Natural killer cell treated with Interleukin-12 subunit alpha and Interleukin-12 subunit beta and Interleukin-15 and Interleukin-18, amount 100 ng/mL, for 72 hours (primary cell): Measurements from ENCODE around the gene FNDC3B. TPM values are rescaled to one million over a fixed set of nuclear protein-coding genes. Genes with fewer than 3 reads are reported as not detected.

Experiments
- ATAC-seq, 2 donors: fragments of 150-1000 bp; cut with Tn5 transposase in 1 of 2; sonication (Bioruptor Pico), chemical (Tn5 transposase) in 1 of 2; 2 replicates each; pipeline ENCODE4 v1.10.0; 2021
- DNase-seq: peaks from one replicate; pipeline ENCODE4 v3.0.0; 2022; ENCODE audit warnings: low spot score
- H3K27ac Mint-ChIP-seq, 2 donors: 1 replicate in 1 of 2; 2 replicates in 1 of 2; pipeline ENCODE4 v1.8.0; 2022; ENCODE audit warnings: mixed read lengths in 2 of 2, mild to moderate bottlenecking in 1 of 2, moderate library complexity in 1 of 2
- H3K27me3 Mint-ChIP-seq, 2 donors: 1 replicate in 1 of 2; 2 replicates in 1 of 2; pipeline ENCODE4 v1.8.0; 2022; ENCODE audit warnings: mixed read lengths in 2 of 2
- H3K36me3 Mint-ChIP-seq: one replicate; pipeline ENCODE4 v1.8.0; 2022; ENCODE audit warnings: mixed read lengths
- H3K4me1 Mint-ChIP-seq, 2 donors: 1 replicate in 1 of 2; 2 replicates in 1 of 2; pipeline ENCODE4 v1.8.0; 2022; ENCODE audit warnings: low read depth in 2 of 2, mixed read lengths in 2 of 2, mild to moderate bottlenecking in 1 of 2
- H3K4me3 Mint-ChIP-seq: one replicate; pipeline ENCODE4 v1.8.0; 2022; ENCODE audit warnings: mixed read lengths
- H3K9me3 Mint-ChIP-seq: 2 replicates; pipeline ENCODE4 v1.8.0; 2022; ENCODE audit warnings: mixed read lengths
- total RNA-seq, 2 donors: library from RNA; stranded (reverse); gene quantifications; one replicate each; pipeline ENCODE4 v1.2.3, GENCODE V29; 2022

The FNDC3B gene
- total RNA-seq, 2 donors from 2014 or later, result 149 to 217 TPM

GRCh38 chr3:172402090-172402489 is 362.7 kb downstream of the FNDC3B start:
- peaks cover 15% of the 10 kb centered on the region for H3K36me3 Mint-ChIP-seq
- no peak for DNase-seq
- H3K27me3 Mint-ChIP-seq, result no peaks in the 10 kb centered on the region
- H3K4me3 Mint-ChIP-seq, result no peak overlapping the region
- H3K9me3 Mint-ChIP-seq, result peaks cover 3% of the 10 kb centered on the region
- peak overlapping the region in 1 of 2 donors; percentile 57 for H3K27ac Mint-ChIP-seq
- H3K4me1 Mint-ChIP-seq, result peaks cover 0 to 10% of the 10 kb centered on the region in 2 donors
- ATAC-seq, result no peak

- Mint-ChIP-seq H3K27ac (peak overlapping the region in 1 of 2 donors; percentile 57), H3K9me3 (peaks cover 3% of the 10 kb centered on the region), H3K4me3 (no peak overlapping the region), H3K4me1 (peaks cover 0 to 10% of the 10 kb centered on the region in 2 donors), H3K36me3 (peaks cover 15% of the 10 kb centered on the region), H3K27me3 (no peaks in the 10 kb centered on the region)
- ATAC-seq (no peak), DNase-seq (no peak)
Measured at GRCh38 chr3:172402892-172403643, 363.7 kb downstream of the FNDC3B start.

DNA sequence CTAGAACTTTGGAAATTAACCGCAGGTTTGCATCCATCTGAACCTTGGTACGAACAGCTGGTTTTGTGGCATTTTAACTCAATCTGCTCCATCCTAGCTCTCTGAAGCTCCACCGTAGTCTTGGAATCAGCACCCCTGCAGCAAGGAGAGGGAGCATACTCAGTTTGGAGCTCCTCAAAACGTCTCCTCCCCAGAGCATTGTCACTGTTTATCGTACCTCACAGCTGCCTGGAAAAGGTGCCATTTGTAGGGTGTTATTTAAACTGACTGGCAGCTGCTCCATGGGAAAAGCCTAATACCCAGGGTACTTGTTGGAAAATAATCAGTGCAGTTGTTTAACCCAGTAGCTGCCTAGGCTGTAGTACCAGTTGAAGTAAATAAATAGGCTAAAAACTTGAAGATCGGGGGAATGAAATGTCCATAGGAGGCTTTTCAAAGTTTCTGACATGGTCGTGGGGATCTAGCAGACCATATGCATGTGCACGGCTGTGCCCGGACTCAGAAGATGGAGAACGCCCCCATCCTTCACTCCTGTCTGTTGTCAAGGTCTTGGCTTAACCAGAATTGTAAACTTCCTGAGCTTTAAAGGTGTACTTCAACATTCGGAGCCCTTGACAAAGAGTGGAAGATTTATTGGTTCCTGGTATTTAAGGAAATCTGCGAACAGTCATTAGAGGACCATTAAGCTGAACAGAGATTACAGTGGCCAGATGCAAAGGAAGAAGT is 365.0 kb downstream of the FNDC3B start:
- H3K36me3 Mint-ChIP-seq, result peaks cover 15% of the 10 kb centered on the region

GRCh38 chr3:172405914-172406313 is 366.5 kb downstream of the FNDC3B start:
- no peaks in the 10 kb centered on the region for H3K27me3 Mint-ChIP-seq
- DNase-seq (no peak), ATAC-seq (no peak)
- H3K4me3 Mint-ChIP-seq, result no peak overlapping the region
- H3K27ac Mint-ChIP-seq, result peak overlapping the region in 1 of 2 donors; percentile 31
- H3K4me1 Mint-ChIP-seq, result peaks cover 0 to 10% of the 10 kb centered on the region in 2 donors
- peaks cover 15% of the 10 kb centered on the region for H3K36me3 Mint-ChIP-seq
- peaks cover 3% of the 10 kb centered on the region for H3K9me3 Mint-ChIP-seq

More for the DNA sequence above, 365.0 kb downstream of the FNDC3B start:
- H3K9me3 Mint-ChIP-seq, result peaks cover 3% of the 10 kb centered on the region
- ATAC-seq (no peak), DNase-seq (no peak)
- H3K27ac Mint-ChIP-seq, result no peak overlapping the region
- no peaks in the 10 kb centered on the region for H3K27me3 Mint-ChIP-seq
- H3K4me3 Mint-ChIP-seq, result no peak overlapping the region
- H3K4me1 Mint-ChIP-seq, result peaks cover 0 to 10% of the 10 kb centered on the region in 2 donors

GRCh38 chr3:172407872-172408271 is 368.5 kb downstream of the FNDC3B start:
- H3K9me3 Mint-ChIP-seq, result peaks cover 3% of the 10 kb centered on the region
- no peaks in the 10 kb centered on the region for H3K4me1 Mint-ChIP-seq
- no peaks in the 10 kb centered on the region for H3K27me3 Mint-ChIP-seq
- DNase-seq, result no peak
- no peaks in the 10 kb centered on the region for H3K36me3 Mint-ChIP-seq
- H3K27ac Mint-ChIP-seq, result no peak overlapping the region
- no peak overlapping the region for H3K4me3 Mint-ChIP-seq
- ATAC-seq, result no peak

- no peaks in the 10 kb centered on the region for H3K4me1 Mint-ChIP-seq
Measured at GRCh38 chr3:172410702-172411477, 371.5 kb downstream of the FNDC3B start.

GRCh38 chr3:172411478-172411947 is 372.1 kb downstream of the FNDC3B start:
- no peaks in the 10 kb centered on the region for H3K4me1 Mint-ChIP-seq
- no peaks in the 10 kb centered on the region for H3K36me3 Mint-ChIP-seq
- H3K4me3 Mint-ChIP-seq, result no peak overlapping the region
- ATAC-seq (peak; percentile 31 to 60), DNase-seq (no peak)
- H3K9me3 Mint-ChIP-seq, result peaks cover 3% of the 10 kb centered on the region
- H3K27me3 Mint-ChIP-seq, result peaks cover 12 to 23% of the 10 kb centered on the region in 2 donors
- no peak overlapping the region for H3K27ac Mint-ChIP-seq

More at GRCh38 chr3:172410702-172411477, 371.5 kb downstream of the FNDC3B start:
- no peak overlapping the region for H3K27ac Mint-ChIP-seq
- H3K36me3 Mint-ChIP-seq, result no peaks in the 10 kb centered on the region
- H3K9me3 Mint-ChIP-seq, result peaks cover 3% of the 10 kb centered on the region
- peaks cover 10 to 18% of the 10 kb centered on the region in 2 donors for H3K27me3 Mint-ChIP-seq
- H3K4me3 Mint-ChIP-seq, result no peak overlapping the region
- ATAC-seq (peak; percentile 24 to 48), DNase-seq (no peak)

GRCh38 chr3:172415323-172415722 is 375.9 kb downstream of the FNDC3B start:
- Mint-ChIP-seq H3K36me3 (no peaks in the 10 kb centered on the region), H3K27ac (no peak overlapping the region), H3K4me1 (no peaks in the 10 kb centered on the region), H3K27me3 (peaks cover 30 to 49% of the 10 kb centered on the region in 2 donors), H3K4me3 (no peak overlapping the region), H3K9me3 (peaks cover 3% of the 10 kb centered on the region)
- ATAC-seq (no peak), DNase-seq (no peak)

DNA sequence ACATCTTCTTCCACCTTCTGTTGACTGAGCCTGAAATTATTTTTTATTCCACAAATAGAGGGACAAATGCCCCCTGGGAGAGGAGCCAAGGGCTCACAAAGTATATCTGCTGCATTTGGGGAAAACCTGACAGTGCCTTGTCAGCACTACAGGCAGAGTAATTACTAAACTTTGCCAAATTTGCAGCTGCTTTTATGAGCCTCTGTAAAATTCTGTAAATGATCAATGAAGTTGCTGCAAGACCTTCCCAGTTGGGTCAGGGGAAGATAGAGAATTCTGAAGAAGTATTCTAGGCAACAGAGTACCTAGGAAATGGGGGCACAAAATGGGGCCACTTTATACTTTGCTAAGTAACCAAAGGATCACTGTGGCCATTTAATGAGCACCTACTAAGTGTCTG is 398.3 kb downstream of the FNDC3B start:
- Mint-ChIP-seq H3K4me1 (peaks cover 0 to 3% of the 10 kb centered on the region in 2 donors), H3K4me3 (no peak overlapping the region), H3K27ac (no peak overlapping the region), H3K9me3 (peaks cover 2% of the 10 kb centered on the region), H3K27me3 (peaks cover 13 to 21% of the 10 kb centered on the region in 2 donors), H3K36me3 (peaks cover 9% of the 10 kb centered on the region)
- DNase-seq (no peak), ATAC-seq (no peak)

DNA sequence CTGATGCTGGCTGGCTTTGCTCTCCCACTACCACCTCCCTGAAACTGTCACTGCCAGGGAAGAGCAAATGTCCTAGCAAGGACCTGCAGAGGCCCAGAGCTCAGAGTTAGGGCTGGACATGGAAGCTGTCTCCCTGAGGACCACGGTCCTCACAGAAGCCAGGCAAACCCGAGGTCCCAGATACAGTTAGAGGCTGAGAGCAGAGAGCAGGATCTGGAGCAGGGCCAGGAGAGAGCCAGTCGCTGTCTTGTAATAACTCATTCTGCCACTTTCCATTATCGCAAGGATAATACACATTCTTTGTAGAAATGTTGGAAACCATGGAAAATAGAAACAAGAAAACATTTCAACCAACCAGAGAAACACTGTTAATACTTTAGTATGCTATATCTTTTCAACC is 398.8 kb downstream of the FNDC3B start:
- Mint-ChIP-seq H3K4me3 (no peak overlapping the region), H3K36me3 (peaks cover 8% of the 10 kb centered on the region), H3K9me3 (peaks cover 2% of the 10 kb centered on the region), H3K27ac (no peak overlapping the region), H3K4me1 (peaks cover 0 to 3% of the 10 kb centered on the region in 2 donors), H3K27me3 (peaks cover 13 to 21% of the 10 kb centered on the region in 2 donors)
- ATAC-seq (no peak), DNase-seq (no peak)

DNA sequence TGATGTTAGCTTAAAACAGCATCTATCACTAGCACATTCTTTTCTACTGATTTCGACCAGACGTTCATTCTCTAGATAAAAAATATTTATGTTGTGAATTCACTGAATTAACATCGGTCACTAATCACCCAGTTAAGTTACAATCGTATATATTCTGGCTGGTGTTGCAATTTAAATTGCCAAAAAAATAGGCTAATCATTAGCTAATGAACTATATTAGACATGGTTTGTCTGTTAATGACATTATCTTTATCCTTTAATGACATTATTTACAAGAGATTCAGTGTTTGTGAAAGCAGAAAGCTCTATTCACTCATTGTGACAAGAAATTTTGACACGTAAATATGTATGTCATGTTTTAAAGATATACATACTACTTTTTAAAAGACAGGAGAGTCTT is 402.2 kb downstream of the FNDC3B start:
- no peaks in the 10 kb centered on the region for H3K36me3 Mint-ChIP-seq
- H3K27me3 Mint-ChIP-seq, result peaks cover 23 to 36% of the 10 kb centered on the region in 2 donors
- H3K4me1 Mint-ChIP-seq, result peaks cover 0 to 3% of the 10 kb centered on the region in 2 donors
- ATAC-seq (no peak), DNase-seq (no peak)
- H3K4me3 Mint-ChIP-seq, result no peak overlapping the region
- no peak overlapping the region for H3K27ac Mint-ChIP-seq
- no peaks in the 10 kb centered on the region for H3K9me3 Mint-ChIP-seq

- H3K36me3 Mint-ChIP-seq, result peaks cover 7% of the 10 kb centered on the region
- H3K4me1 Mint-ChIP-seq, result peaks cover 9% of the 10 kb centered on the region in 2 donors
- no peak overlapping the region for H3K4me3 Mint-ChIP-seq
- no peaks in the 10 kb centered on the region for H3K9me3 Mint-ChIP-seq
- DNase-seq (no peak), ATAC-seq (no peak)
- peaks cover 30 to 45% of the 10 kb centered on the region in 2 donors for H3K27me3 Mint-ChIP-seq
- no peak overlapping the region for H3K27ac Mint-ChIP-seq
Measured at GRCh38 chr3:172442606-172443005, 403.2 kb downstream of the FNDC3B start.

- no peak for ATAC-seq
- peaks cover 39 to 55% of the 10 kb centered on the region in 2 donors for H3K27me3 Mint-ChIP-seq
Measured at GRCh38 chr3:172444821-172445220, 405.4 kb downstream of the FNDC3B start.

More at GRCh38 chr3:172444821-172445220, 405.4 kb downstream of the FNDC3B start:
- Mint-ChIP-seq H3K36me3 (peaks cover 12% of the 10 kb centered on the region), H3K4me1 (peaks cover 26 to 31% of the 10 kb centered on the region in 2 donors), H3K4me3 (no peak overlapping the region), H3K9me3 (no peaks in the 10 kb centered on the region), H3K27ac (no peak overlapping the region)
- DNase-seq, result no peak
